ENCODE measurements around the gene OPHN1.

DNA sequence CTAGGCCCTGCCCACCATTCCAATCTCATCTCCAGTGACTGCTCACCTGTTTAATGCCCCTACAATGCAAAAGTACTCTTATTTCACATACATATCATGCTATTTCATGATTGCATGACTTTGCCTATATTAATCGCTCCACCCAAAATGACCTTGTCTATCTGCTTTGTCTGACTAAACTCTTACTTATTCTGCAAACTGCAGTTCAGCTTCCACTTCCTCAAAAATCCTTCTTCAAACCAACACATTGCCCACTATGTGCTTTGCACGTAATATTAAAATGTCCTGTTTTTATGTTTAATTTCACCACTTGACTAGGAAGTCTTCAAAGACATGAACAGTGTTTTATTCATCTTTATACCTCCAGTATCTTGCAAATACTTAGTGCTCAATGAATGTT is 229.6 kb downstream of the OPHN1 start:
- TF ChIP-seq, protein P1, sequence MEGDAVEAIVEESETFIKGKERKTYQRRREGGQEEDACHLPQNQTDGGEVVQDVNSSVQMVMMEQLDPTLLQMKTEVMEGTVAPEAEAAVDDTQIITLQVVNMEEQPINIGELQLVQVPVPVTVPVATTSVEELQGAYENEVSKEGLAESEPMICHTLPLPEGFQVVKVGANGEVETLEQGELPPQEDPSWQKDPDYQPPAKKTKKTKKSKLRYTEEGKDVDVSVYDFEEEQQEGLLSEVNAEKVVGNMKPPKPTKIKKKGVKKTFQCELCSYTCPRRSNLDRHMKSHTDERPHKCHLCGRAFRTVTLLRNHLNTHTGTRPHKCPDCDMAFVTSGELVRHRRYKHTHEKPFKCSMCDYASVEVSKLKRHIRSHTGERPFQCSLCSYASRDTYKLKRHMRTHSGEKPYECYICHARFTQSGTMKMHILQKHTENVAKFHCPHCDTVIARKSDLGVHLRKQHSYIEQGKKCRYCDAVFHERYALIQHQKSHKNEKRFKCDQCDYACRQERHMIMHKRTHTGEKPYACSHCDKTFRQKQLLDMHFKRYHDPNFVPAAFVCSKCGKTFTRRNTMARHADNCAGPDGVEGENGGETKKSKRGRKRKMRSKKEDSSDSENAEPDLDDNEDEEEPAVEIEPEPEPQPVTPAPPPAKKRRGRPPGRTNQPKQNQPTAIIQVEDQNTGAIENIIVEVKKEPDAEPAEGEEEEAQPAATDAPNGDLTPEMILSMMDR (IDR thresholded peaks at IDR 0.05), result no peak
- TF ChIP-seq POLR2A (IDR thresholded peaks at IDR 0.05), result no peak
